BE2C (cell line): Measurements from ENCODE around the gene SLC38A5.
"Not testable (repeated sequence)": the region's sequence is repeated elsewhere in the genome, so short reads cannot be mapped to it uniquely, and the experiment has no call there.

Experiments used
- DNase-seq: peaks from one replicate; pipeline ENCODE4 v3.0.0-alpha.2; 2020
- H3K27me3 ChIP-seq: fragments of 250-450 bp; sonication (Bioruptor Pico); 2 replicates; pipeline ENCODE4 v1.5.1; 2020; ENCODE audit warnings: mild to moderate bottlenecking
- H3K36me3 ChIP-seq: fragments of 250-450 bp; sonication (Bioruptor Pico); 2 replicates; pipeline ENCODE4 v1.5.1; 2020; ENCODE audit warnings: mild to moderate bottlenecking
- H3K4me1 ChIP-seq: fragments of 250-450 bp; sonication (Bioruptor Pico); 2 replicates; pipeline ENCODE4 v1.5.1; 2020
- H3K4me3 ChIP-seq: 2 replicates; pipeline ENCODE4 v1.5.1; 2011; ENCODE audit warnings: low read depth, low read length
- H3K9me3 ChIP-seq: fragments of 250-450 bp; sonication (Bioruptor Pico); 2 replicates; pipeline ENCODE4 v1.5.1; 2020
- TF ChIP-seq, protein P1 (sequence below): IDR thresholded peaks from 2 replicates; pipeline ENCODE4 v1.5.1; 2012; ENCODE audit warnings: mild to moderate bottlenecking, low read depth, low read length

The SLC38A5 gene

DNA sequence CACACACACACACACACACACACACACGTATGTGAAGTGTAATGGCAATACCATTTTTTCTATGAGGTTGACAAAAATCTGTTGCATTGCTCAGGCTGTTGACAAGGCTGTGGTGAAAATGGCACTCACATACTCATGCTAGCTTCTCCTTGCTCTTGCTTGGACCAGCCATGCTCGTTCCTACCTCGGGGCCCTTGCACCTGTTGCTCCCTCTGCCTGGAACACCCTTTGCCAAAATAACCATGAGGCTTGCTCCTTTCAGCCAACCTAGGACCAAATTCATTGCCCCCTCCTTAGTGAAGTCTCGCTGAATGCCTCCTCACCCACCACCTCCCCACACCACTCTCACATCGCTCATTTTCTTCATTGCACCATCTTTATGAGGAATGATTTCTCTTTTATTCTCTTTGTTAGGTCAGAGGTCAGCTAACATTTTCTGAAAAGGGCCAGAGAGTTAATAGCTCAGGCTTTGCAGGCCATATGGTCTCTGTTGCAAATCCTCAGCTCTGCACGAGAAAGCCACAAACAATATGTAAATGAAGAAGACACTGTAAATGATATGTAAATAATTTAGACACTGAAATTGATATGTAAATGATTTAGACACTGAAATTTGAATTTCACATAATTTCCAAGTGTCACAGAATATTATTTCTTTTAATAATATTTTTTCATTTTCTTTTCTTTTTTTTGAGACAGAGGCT, 13.3 kb downstream of the SLC38A5 start:
- TF ChIP-seq, protein P1, sequence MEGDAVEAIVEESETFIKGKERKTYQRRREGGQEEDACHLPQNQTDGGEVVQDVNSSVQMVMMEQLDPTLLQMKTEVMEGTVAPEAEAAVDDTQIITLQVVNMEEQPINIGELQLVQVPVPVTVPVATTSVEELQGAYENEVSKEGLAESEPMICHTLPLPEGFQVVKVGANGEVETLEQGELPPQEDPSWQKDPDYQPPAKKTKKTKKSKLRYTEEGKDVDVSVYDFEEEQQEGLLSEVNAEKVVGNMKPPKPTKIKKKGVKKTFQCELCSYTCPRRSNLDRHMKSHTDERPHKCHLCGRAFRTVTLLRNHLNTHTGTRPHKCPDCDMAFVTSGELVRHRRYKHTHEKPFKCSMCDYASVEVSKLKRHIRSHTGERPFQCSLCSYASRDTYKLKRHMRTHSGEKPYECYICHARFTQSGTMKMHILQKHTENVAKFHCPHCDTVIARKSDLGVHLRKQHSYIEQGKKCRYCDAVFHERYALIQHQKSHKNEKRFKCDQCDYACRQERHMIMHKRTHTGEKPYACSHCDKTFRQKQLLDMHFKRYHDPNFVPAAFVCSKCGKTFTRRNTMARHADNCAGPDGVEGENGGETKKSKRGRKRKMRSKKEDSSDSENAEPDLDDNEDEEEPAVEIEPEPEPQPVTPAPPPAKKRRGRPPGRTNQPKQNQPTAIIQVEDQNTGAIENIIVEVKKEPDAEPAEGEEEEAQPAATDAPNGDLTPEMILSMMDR: no peak
- no peak for DNase-seq
- Histone ChIP-seq H3K36me3 (no peaks in the 10 kb centered on the region), H3K27me3 (no peaks in the 10 kb centered on the region), H3K9me3 (no peaks in the 10 kb centered on the region), H3K4me1 (no peaks in the 10 kb centered on the region), H3K4me3 (no peak overlapping the region)

DNA sequence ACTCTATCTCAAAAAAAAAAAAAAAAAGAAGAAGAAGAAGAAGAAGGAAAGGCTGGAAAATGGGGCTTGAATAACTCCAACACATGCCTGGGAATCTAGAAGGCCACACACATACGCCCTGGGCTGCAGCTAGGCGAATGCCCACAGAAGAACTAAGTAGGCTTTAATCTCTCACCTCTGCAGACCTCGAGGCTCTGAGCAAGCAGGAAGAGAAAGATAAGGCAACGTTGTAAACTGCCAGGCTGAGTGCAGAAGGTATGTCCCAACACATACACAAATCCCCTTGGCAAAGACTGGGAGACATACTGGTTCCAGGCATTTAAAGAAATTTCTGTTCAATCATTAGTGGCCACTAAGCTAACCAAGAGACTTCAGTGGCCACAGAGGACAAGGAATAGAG, 18.4 kb downstream of the SLC38A5 start:
- Histone ChIP-seq H3K36me3 (no peaks in the 10 kb centered on the region), H3K4me3 (no peak overlapping the region), H3K9me3 (no peaks in the 10 kb centered on the region), H3K4me1 (no peaks in the 10 kb centered on the region), H3K27me3 (no peaks in the 10 kb centered on the region)
- TF ChIP-seq, protein P1: no peak
- DNase-seq: no peak

DNA sequence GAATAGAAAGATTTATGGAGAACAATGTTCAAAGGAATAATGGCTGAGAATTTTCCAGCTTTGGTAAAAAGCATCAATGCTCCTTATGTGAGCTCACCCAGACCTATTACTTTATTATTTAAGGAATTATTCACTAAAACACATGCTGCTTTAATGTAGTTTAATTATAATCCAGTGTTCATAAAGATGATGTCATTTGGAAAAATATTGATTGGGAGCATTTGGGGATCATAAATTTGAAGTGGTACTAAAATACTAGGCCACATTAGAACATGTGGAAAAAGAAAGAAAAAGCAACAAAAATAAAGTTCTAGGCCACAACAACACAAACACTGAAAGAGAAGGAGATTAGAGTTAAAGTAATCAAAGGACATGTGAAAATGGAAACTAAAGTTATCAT, 20.0 kb downstream of the SLC38A5 start:
- H3K4me1 ChIP-seq: no peaks in the 10 kb centered on the region
- TF ChIP-seq, protein P1: no peak
- no peaks in the 10 kb centered on the region for H3K9me3 ChIP-seq
- no peaks in the 10 kb centered on the region for H3K27me3 ChIP-seq
- H3K4me3 ChIP-seq: no peak overlapping the region
- no peak for DNase-seq
- no peaks in the 10 kb centered on the region for H3K36me3 ChIP-seq

DNA sequence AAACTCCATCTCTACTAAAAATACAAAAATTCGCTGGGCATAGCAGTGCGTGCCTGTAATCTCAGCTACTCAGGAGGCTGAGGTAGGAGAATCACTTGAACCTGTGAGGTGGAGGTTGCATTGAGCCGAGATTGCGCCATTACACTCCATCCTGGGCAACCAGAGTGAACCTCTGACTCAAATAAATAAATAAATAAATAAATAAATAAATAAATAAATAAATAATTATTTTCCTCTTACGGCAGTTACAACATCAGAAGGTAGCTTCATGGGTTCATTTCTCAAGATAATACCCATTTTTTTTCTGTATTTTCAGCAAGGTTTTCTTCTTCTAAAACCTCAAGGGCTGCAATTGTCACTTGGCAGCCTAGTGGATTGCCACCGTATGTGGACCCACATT, 22.9 kb downstream of the SLC38A5 start:
- not testable (repeated sequence) for H3K4me1 ChIP-seq, DNase-seq, H3K9me3 ChIP-seq, H3K27me3 ChIP-seq, H3K36me3 ChIP-seq, H3K4me3 ChIP-seq

DNA sequence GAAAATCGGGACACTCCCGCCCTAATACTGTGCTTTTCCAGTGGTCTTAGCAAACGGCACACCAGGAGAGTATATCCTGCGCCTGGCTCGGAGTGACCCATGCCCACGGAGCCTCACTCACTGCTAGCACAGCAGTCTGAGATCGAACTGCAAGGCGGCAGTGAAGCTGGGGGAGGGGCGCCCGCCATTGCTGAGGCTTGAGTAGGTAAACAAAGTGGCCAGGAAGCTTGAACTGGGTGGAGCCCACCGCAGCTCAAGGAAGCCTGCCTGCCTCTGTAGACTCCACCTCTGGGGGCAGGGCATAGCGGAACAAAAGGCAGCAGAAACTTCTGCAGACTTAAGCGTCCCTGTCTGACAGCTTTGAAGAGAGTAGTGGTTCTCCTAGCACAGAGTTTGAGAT, 36.3 kb downstream of the SLC38A5 start:
- DNase-seq, H3K36me3 ChIP-seq, H3K27me3 ChIP-seq, H3K9me3 ChIP-seq, H3K4me1 ChIP-seq, H3K4me3 ChIP-seq: not testable (repeated sequence)

DNA sequence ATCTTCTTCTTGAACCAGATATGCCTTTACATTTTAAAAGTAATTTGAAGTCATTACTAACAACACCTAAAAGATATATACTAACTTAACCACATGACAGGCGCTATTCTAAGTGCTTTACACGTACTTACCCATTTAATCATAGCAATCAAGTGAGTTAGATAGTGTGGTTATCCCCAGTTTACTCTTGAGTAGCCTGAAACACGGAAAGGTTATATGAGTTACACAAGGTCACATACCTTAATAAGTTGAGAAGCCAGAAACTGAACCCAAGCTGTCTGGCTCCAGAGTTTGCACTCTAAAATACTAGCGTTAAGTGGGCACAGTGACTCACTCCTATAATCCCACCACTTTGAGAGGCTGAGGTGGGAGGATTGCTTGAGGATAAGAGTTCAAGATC, 39.9 kb downstream of the SLC38A5 start:
- H3K4me3 ChIP-seq, H3K4me1 ChIP-seq, H3K9me3 ChIP-seq, H3K27me3 ChIP-seq, H3K36me3 ChIP-seq, DNase-seq: not testable (repeated sequence)

DNA sequence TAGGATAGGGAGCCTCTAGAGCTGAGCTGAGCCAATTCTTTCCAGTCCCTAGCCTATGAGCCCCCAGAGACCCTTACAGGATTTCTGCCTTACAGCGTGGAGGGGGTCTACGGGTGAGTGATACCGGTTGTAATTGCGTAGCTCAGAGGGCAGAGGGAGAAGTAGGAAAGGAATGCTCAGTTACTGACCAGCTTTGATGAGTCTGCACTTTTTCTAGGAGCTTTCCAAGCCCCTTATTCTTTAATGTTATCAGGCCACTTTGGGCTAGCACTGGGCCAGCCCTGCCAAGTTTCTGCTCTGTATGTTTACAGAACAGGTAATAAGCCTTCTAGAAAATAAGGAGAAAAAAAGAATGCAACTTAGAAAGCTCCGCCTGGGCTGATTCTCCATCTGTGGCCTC, 40.5 kb downstream of the SLC38A5 start:
- H3K4me1 ChIP-seq, H3K9me3 ChIP-seq, H3K4me3 ChIP-seq, DNase-seq, H3K36me3 ChIP-seq, H3K27me3 ChIP-seq: not testable (repeated sequence)

DNA sequence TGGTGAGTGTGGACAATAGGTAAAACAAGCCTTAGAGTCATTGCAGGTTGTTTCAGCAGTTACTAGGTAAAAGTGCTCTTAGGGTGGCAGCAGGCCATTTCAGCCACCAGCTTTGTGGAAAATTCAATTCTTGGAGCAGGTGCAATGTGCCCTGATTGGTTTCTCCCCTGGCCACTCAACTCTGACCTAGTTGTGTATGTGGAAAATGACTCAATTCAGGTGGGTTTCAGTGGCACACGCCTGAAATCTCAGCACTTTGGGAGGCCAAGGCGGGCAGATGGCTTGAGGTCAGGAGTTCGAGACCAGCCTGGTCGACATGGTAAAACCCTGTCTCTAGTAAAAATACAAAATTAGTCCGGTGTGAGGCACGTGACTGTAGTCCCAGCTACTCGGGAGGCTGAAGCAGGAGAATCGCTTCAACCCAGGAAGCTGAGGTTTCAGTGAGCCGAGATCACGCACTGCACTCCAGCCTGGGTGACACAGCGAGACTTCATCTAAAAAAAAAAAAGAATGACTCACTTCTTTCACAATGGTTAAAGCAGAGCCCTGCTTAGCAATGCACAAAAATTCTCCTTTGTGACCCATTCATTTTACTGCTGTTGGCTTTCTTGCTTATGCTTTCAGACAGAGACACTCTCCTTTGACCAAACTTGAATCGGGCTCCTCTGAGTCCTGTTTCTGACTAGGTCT, 42.9 kb downstream of the SLC38A5 start:
- not testable (repeated sequence) for DNase-seq, H3K36me3 ChIP-seq, H3K27me3 ChIP-seq, H3K4me3 ChIP-seq, H3K4me1 ChIP-seq, H3K9me3 ChIP-seq

DNA sequence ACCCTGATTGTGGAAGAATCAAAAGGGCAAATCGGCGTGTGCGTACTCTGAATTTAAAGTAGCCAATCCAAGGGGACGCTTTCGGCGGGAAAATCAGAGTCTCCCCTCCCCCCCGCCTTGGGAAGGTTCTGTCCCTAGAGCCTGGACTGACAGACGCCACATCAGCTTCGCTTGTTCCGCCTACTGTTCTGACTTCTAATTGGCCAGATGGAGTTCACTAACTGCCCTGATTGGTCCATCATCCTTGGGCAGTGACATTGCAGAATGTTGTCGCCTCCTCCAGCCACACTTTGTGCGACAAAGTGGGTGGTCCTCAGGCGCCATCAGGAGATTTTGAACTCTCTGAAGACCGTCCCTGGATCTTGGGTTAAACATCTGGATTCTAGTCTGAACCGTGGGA, 58.2 kb downstream of the SLC38A5 start, which contains the start of gene SSX4B:
Gene SSX4B (minus strand): TSS at position 101 of the 400 bp plus-strand sequence. CDS start 588 bp downstream, outside the sequence.
- H3K4me1 ChIP-seq, H3K4me3 ChIP-seq, DNase-seq, H3K27me3 ChIP-seq, H3K9me3 ChIP-seq, H3K36me3 ChIP-seq: not testable (repeated sequence)
